CD14-positive monocyte (primary cell): Measurements from ENCODE around the gene COBLL1. TPM values are rescaled to one million over a fixed set of nuclear protein-coding genes. Genes with fewer than 3 reads are reported as not detected.

Experiments
- DNase-seq, 3 donors: peaks; one replicate each; pipeline ENCODE4 v3.0.0-alpha.2; 2011 to 2022
- H2AFZ ChIP-seq: 2 replicates; pipeline ENCODE4 v1.6.0; 2012; ENCODE audit warnings: mild to moderate bottlenecking, low read depth, low read length, inconsistent platforms; ENCODE audit not compliant: insufficient read depth, poor library complexity, severe bottlenecking
- H3K27ac ChIP-seq, 2 donors: 1 replicate in 1 of 2; 2 replicates in 1 of 2; pipeline ENCODE4 v1.5.1; 2012 to 2013; ENCODE audit warnings: low read length in 2 of 2, control low read depth in 1 of 2, inconsistent platforms in 1 of 2, low read depth in 1 of 2, mild to moderate bottlenecking in 1 of 2
- H3K27me3 ChIP-seq, 2 donors: one replicate each; pipeline versions ENCODE4 v1.6.0 to v1.6.1; 2011 to 2013; ENCODE audit warnings: low read length in 2 of 2; ENCODE audit not compliant: control insufficient read depth in 2 of 2, insufficient read depth in 2 of 2
- H3K36me3 ChIP-seq, 2 donors: replicated peaks in 1 of 2; 1 replicate in 1 of 2; 2 replicates in 1 of 2; pipeline versions ENCODE4 v1.5.1 to v1.6.1; 2012 to 2013; ENCODE audit warnings: low read length in 2 of 2, control low read depth in 1 of 2, inconsistent platforms in 1 of 2, mild to moderate bottlenecking in 1 of 2; ENCODE audit not compliant: insufficient read depth in 2 of 2, control insufficient read depth in 1 of 2
- H3K4me1 ChIP-seq, 2 donors: 1 replicate in 1 of 2; 2 replicates in 1 of 2; pipeline versions ENCODE4 v1.5.1 to v1.6.1; 2012 to 2013; ENCODE audit warnings: low read length in 2 of 2, control low read depth in 1 of 2, inconsistent platforms in 1 of 2, mild to moderate bottlenecking in 1 of 2, moderate library complexity in 1 of 2; ENCODE audit not compliant: insufficient read depth in 2 of 2, control insufficient read depth in 1 of 2
- H3K4me2 ChIP-seq: replicated peaks from 2 replicates; pipeline ENCODE3; 2012; ENCODE audit warnings: low read length, moderate library complexity, mild to moderate bottlenecking; ENCODE audit not compliant: poor library complexity, severe bottlenecking; ENCODE audit errors: extremely low read depth
- H3K4me3 ChIP-seq, 3 experiments: fragments of 200-600 bp in 1 of 3; sonication (generic) in 1 of 3; replicated peaks in 1 of 3; 1 replicate in 2 of 3; 2 replicates in 1 of 3; pipeline ENCODE4 v1.5.1; 2011 to 2013; ENCODE audit warnings: low read length in 3 of 3, mild to moderate bottlenecking in 3 of 3, control low read depth in 2 of 3, low read depth in 2 of 3, inconsistent platforms in 1 of 3, moderate library complexity in 1 of 3
- H3K79me2 ChIP-seq: 2 replicates; pipeline ENCODE4 v1.6.0; 2012; ENCODE audit warnings: mild to moderate bottlenecking, control low read depth, inconsistent platforms, low read length, moderate library complexity; ENCODE audit not compliant: insufficient read depth
- H3K9ac ChIP-seq: 2 replicates; pipeline ENCODE4 v1.6.0; 2017; ENCODE audit warnings: low read length, mild to moderate bottlenecking; ENCODE audit not compliant: insufficient read depth, poor library complexity, severe bottlenecking
- H3K9me3 ChIP-seq, 2 donors: replicated peaks in 1 of 2; 1 replicate in 1 of 2; 2 replicates in 1 of 2; pipeline versions ENCODE4 v1.5.1 to v1.6.1; 2012 to 2013; ENCODE audit warnings: low read length in 2 of 2, control low read depth in 1 of 2; ENCODE audit not compliant: control insufficient read depth in 1 of 2, insufficient read depth in 1 of 2
- H4K20me1 ChIP-seq: 2 replicates; pipeline ENCODE4 v1.6.0; 2012; ENCODE audit warnings: mild to moderate bottlenecking, low read length, control low read depth, moderate library complexity; ENCODE audit not compliant: insufficient read depth
- H3K27ac Mint-ChIP-seq, 7 donors: one replicate each; pipeline ENCODE4 v1.8.0; 2020; ENCODE audit warnings: mild to moderate bottlenecking in 7 of 7, mixed read lengths in 7 of 7, moderate library complexity in 6 of 7, inconsistent platforms in 2 of 7
- H3K27me3 Mint-ChIP-seq, 3 donors: one replicate each; pipeline ENCODE4 v1.8.0; 2021 to 2022; ENCODE audit warnings: low read depth in 3 of 3, mild to moderate bottlenecking in 3 of 3, mixed read lengths in 3 of 3, moderate library complexity in 3 of 3, inconsistent platforms in 1 of 3
- H3K36me3 Mint-ChIP-seq, 2 donors: one replicate each; pipeline ENCODE4 v1.8.0; 2020; ENCODE audit warnings: mixed read lengths in 2 of 2, inconsistent platforms in 1 of 2, mild to moderate bottlenecking in 1 of 2
- H3K4me1 Mint-ChIP-seq: one replicate; pipeline ENCODE4 v1.8.0; 2020; ENCODE audit warnings: mild to moderate bottlenecking, mixed read lengths
- H3K4me3 Mint-ChIP-seq, 2 donors: one replicate each; pipeline ENCODE4 v1.8.0; 2020; ENCODE audit warnings: mild to moderate bottlenecking in 2 of 2, mixed read lengths in 2 of 2, moderate library complexity in 1 of 2
- H3K9me3 Mint-ChIP-seq, 7 donors: one replicate each; pipeline ENCODE4 v1.8.0; 2020 to 2022; ENCODE audit warnings: mixed read lengths in 7 of 7, mild to moderate bottlenecking in 6 of 7, moderate library complexity in 6 of 7, inconsistent platforms in 2 of 7
- CTCF ChIP-seq: fragments of 200-600 bp; IDR thresholded peaks from one replicate; pipeline ENCODE4 v1.8.0; 2022; ENCODE audit warnings: antibody characterized with exemption, mild to moderate bottlenecking
- WGBS: methylation state at CpG from one replicate; pipeline ENCODE4 v1.1.5; 2013; ENCODE audit warnings: missing lambda C conversion rate; ENCODE audit not compliant: insufficient coverage; 5-methylcytosine and 5-hydroxymethylcytosine counted together
- intact Hi-C, 2 donors: fragments of 100-400 bp; cut with micrococcal nuclease; formaldehyde crosslinking; loops; one replicate each; pipeline versions ENCODE4 v1.15.0 to v1.15.1; 2023
- polyA plus RNA-seq, 3 donors: library from polyadenylated mRNA; depleted of rRNA in 1 of 3; unstranded in 2 of 3; stranded (reverse) in 1 of 3; fragments of 300-500 nt in 2 of 3; fragments of >200 nt in 1 of 3; fragmentation: Illumina TruSeq in 2 of 3; gene quantifications; 1 replicate in 2 of 3; 2 replicates in 1 of 3; pipeline ENCODE4 v1.2.3, GENCODE V29; 2012 to 2021

COBLL1 gene
- polyA plus RNA-seq, 3 donors = 0.18 to 0.54 (median 0.24) TPM

GRCh38 chr2:164722616-164723338 is 118.8 kb downstream of the COBLL1 start:
- peak; percentile 79 to 87 (median 81) for DNase-seq
- H3K9me3 Mint-ChIP-seq = no peaks in the 10 kb centered on the region
- Histone ChIP-seq H3K79me2 (no peaks in the 10 kb centered on the region), H3K4me2 (peak overlapping the region; percentile 59), H3K9me3 (no peaks in the 10 kb centered on the region), H3K27me3 (no peaks in the 10 kb centered on the region), H4K20me1 (no peaks in the 10 kb centered on the region), H3K4me1 (peaks cover 17 to 25% of the 10 kb centered on the region in 2 donors), H3K4me3 (peak overlapping the region in 1 of 3 experiments; percentile 47), H3K36me3 (no peaks in the 10 kb centered on the region), H3K9ac (peak overlapping the region; percentile 6), H2AFZ (peak overlapping the region; percentile 24), H3K27ac (peak overlapping the region; percentile 63 to 94)
- intact Hi-C loops = no loop called here
- TF ChIP-seq CTCF = no peak
- H3K36me3 Mint-ChIP-seq = peaks cover 0 to 2% of the 10 kb centered on the region in 2 donors
- H3K27me3 Mint-ChIP-seq = peaks cover 0 to 2% (median 0%) of the 10 kb centered on the region in 3 donors
- peak overlapping the region; percentile 83 to 95 (median 95) for H3K27ac Mint-ChIP-seq
- H3K4me3 Mint-ChIP-seq = peak overlapping the region in 1 of 2 donors; percentile 39
- WGBS = no CpG with 5 or more reads among the region's 2 CpGs
- peaks cover 17% of the 10 kb centered on the region for H3K4me1 Mint-ChIP-seq

GRCh38 chr2:164721430-164721829 is 120.2 kb downstream of the COBLL1 start:
- Histone ChIP-seq H3K4me1 (peaks cover 17 to 25% of the 10 kb centered on the region in 2 donors), H3K4me3 (no peak overlapping the region), H2AFZ (no peak overlapping the region), H3K79me2 (no peaks in the 10 kb centered on the region), H3K27me3 (no peaks in the 10 kb centered on the region), H3K4me2 (no peak overlapping the region), H4K20me1 (no peaks in the 10 kb centered on the region), H3K9ac (no peak overlapping the region), H3K27ac (peak overlapping the region in 1 of 2 donors; percentile 94), H3K9me3 (no peaks in the 10 kb centered on the region), H3K36me3 (no peaks in the 10 kb centered on the region)
- Mint-ChIP-seq H3K4me3 (no peak overlapping the region), H3K36me3 (peaks cover 0 to 2% of the 10 kb centered on the region in 2 donors), H3K4me1 (peaks cover 17% of the 10 kb centered on the region), H3K27ac (peak overlapping the region in 3 of 7 donors; percentile 89 to 94 (median 91)), H3K27me3 (peaks cover 0 to 2% (median 0%) of the 10 kb centered on the region in 3 donors), H3K9me3 (no peaks in the 10 kb centered on the region)
- no peak for TF ChIP-seq CTCF
- intact Hi-C loops = no loop called here
- DNase-seq = no peak
- no CpG with 5 or more reads among the region's 1 CpG for WGBS
